Peyer's patch (tissue), 4 donors: ENCODE data around the gene TSPAN31.
"Not testable (repeated sequence)": the region's sequence is repeated elsewhere in the genome, so short reads cannot be mapped to it uniquely, and the experiment has no call there.

Source experiments
- CTCF ChIP-seq, 6 experiments: fragments of 450-650 bp in 4 of 6; fragments of 200-600 bp in 2 of 6; sonication (generic) in 1 of 6; IDR thresholded peaks; one replicate each; pipeline ENCODE4 v1.5.1; 2017 to 2019; ENCODE audit warnings: antibody characterized with exemption in 6 of 6, mild to moderate bottlenecking in 3 of 6, moderate library complexity in 1 of 6
- POLR2A ChIP-seq, 2 donors: fragments of 450-650 bp; IDR thresholded peaks; one replicate each; pipeline ENCODE4 v1.5.1; 2017; ENCODE audit warnings: antibody characterized with exemption in 2 of 2, mild to moderate bottlenecking in 2 of 2, moderate library complexity in 2 of 2

DNA sequence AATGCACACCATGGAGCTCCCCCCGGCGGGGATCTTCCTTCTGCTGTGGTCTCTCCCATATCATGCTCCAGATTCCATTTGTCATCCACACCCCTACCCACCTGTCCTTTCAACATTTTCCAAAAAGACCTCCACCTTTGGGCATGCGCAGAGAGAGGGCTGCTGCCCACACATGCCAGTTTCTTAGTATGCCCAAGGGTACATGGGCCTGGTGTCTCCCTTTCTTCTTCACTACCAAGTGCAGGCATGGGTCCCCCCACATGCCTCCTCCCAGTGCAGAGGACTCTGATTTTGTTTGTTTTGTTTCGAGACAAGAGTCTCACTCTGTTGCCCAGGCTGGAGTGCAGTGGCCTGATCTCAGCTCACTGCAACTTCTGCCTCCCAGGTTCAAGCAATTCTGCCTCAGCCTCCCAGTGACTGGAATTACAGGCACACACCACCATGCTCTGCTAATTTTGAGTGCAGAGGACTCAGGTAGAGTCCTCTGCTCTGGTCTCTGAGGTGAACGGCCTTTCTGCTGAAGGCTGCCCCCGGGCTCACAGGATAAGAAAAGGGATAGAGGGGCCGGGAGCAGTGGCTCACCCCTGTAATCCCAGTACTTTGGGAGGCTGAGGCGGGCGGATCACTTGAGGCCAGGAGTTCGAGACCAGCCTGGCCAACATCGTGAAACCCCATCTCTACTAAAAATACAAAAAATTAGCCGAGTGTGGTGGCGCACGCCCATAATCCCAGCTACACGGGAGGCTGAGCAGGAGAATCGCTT, 22.8 kb upstream of the TSPAN31 start:
- not testable (repeated sequence) for TF ChIP-seq POLR2A, CTCF (IDR thresholded peaks at IDR 0.05)
